SK-N-SH (cell line): ENCODE data around the gene ARID1B.

Experiments used
- CHD2 ChIP-seq: fragments of 150-350 bp; IDR thresholded peaks from 2 replicates; pipeline ENCODE4 v1.6.1; 2018; ENCODE audit warnings: low read length; ENCODE audit not compliant: partially characterized antibody
- CTCF ChIP-seq: fragments of 200-600 bp; sonication (generic); IDR thresholded peaks from 2 replicates; pipeline ENCODE4 v1.6.1; 2017; ENCODE audit warnings: antibody characterized with exemption, mild to moderate bottlenecking, moderate library complexity
- MAX ChIP-seq: IDR thresholded peaks from 2 replicates; pipeline ENCODE4 v1.4.0; 2012; ENCODE audit warnings: low read depth

GRCh38 chr6:156859686-156860085 lies 82.5 kb downstream of the ARID1B start:
- no peak for TF ChIP-seq CTCF
- no peak for TF ChIP-seq MAX
- no peak for TF ChIP-seq CHD2
